GM21447 (cell line): ENCODE results near the gene CCNA1.
A peak's percentile ranks its signal among the peaks of the same experiment; 100 is the strongest.

Experiments used
- ATAC-seq: cut with Tn5 transposase; IDR thresholded peaks from one replicate; pipeline ENCODE4 v1.9.1; 2021; ENCODE audit not compliant: unreplicated experiment

CCNA1 gene

DNA sequence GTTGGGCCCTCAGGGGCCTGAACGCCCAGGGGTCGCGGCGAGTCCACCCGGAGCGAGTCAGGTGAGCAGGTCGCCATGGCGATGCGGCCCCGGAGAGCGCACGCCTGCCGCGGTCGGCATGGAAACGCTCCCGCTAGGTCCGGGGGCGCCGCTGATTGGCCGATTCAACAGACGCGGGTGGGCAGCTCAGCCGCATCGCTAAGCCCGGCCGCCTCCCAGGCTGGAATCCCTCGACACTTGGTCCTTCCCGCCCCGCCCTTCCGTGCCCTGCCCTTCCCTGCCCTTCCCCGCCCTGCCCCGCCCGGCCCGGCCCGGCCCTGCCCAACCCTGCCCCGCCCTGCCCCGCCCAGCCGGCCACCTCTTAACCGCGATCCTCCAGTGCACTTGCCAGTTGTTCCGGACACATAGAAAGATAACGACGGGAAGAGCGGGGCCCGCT, at the start of gene CCNA1:
Gene CCNA1, plus strand, starts transcription at position 390 of the 439 bp plus-strand sequence. CDS start 562 bp downstream, outside the sequence.
- ATAC-seq: no peak

DNA sequence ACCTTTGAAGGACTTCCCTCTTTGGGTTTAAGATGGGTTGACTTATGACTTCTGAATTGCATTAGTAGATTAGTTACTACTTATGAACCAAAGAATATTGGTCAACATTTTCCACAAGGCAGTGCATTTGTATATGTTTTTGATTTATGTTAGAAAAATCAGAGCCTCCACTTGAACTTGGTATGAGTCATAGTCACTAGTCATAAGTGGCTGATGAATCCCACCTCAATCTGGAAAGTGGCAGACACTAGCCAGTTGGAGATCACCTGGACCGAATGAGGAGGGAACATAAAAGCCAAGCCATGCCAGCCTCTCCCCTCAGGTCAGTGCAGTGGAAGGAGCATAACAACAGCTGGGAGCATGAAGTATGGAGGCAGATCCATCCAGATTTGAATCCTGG, 46.8 kb upstream of the CCNA1 start:
- ATAC-seq: no peak

DNA sequence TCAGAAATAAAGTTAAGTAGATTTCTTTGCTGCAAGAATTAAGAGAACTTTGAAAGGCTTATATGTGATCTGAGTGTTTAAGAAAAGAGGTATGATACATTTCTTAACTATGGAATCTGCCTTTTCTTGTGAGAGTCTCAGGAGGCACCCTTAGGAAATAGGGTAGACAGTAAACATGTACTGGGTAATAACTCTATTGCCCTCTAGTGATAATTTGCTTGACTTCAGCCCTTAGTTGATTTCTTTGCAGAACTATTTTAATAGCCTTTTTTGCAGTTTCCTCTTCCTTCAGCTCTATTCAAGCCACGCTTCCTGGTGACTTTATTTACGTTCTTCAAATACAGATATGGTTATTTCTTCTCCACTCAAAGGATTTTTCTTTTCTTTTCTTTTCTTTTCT, 37.0 kb upstream of the CCNA1 start:
- ATAC-seq: no peak

GRCh38 chr13:36405151-36405550, 27.1 kb upstream of the CCNA1 start:
- ATAC-seq: no peak

GRCh38 chr13:36412736-36413135, 19.6 kb upstream of the CCNA1 start:
- ATAC-seq: no peak

DNA sequence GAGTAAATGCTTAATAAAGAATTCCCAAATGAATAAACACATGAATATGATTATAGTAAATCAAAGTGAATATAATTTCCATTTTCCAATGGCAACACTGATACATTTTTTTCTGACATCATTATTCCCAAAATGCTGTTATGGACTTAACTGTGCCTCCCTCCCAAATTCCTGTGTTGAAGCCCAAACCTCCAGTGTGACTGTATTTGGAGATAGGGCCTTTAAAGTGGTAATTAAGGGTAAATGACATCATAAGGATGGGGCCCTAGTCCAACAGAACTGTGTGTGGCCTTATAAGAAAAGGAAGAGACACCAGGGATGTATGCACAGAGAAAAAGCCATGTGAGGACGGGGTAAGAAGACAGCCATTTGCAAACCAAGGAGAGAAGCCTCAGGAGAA, 19.1 kb upstream of the CCNA1 start:
- ATAC-seq: no peak

- no peak for ATAC-seq
Measured at GRCh38 chr13:36414461-36414860, 17.8 kb upstream of the CCNA1 start.

GRCh38 chr13:36417331-36417730, 15.0 kb upstream of the CCNA1 start:
- ATAC-seq: no peak

DNA sequence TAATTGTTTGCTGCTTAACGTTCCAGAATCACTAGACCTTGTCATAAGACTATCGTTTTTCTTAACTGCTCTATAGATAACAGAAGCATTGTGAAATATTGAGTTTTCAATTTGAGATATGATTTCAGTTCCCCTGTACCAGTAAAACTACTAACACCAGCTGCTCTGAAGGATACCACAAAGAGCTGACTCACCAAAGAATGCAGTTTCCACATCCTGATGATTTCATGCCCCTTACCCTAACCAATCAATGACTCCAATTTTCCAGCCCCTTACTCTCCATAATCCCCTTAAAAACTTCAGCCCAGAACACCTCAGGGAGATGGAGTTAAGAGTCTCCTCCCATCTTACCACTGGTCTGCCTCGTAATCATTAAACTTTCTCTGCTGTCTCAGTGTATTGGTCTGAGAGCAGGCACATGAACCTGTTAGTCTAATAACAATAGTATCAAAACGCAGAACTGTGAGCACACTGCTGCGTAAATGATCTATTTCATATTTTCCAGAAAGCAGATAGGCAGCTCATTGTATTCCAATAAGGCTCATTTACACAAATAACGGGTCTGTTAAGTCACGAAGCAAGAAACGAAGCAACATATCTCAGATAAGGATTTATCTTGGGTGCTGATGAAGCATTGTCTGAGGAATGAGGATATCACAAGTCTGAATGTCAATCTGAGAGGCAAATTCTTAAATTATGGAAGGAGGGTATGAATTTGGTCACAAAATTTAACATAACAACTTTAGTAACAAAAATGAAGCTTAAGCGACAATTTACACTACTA, 14.1 kb upstream of the CCNA1 start:
- peak; percentile 93 for ATAC-seq

- peak; percentile 62 for ATAC-seq
Measured at GRCh38 chr13:36420437-36420891, 11.8 kb upstream of the CCNA1 start.

DNA sequence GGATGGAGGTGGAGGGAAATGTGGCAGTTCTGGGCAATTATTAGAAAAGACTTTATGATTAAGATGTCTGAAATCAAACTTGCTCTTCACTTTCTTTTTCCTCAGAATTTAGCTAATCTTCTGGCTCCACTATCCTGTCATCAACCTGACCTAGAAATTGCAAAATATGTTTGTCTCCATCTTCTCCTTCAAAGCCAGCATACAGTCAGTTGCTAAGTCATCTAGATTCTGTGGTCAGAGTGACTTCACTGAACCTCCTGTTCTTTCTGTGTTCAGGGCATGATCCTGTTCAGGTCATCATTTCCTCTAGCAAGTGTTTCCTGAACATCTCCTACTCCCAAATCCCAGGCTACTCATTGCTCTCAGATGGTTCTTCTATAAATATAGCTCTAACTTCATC, 10.8 kb upstream of the CCNA1 start:
- no peak for ATAC-seq

DNA sequence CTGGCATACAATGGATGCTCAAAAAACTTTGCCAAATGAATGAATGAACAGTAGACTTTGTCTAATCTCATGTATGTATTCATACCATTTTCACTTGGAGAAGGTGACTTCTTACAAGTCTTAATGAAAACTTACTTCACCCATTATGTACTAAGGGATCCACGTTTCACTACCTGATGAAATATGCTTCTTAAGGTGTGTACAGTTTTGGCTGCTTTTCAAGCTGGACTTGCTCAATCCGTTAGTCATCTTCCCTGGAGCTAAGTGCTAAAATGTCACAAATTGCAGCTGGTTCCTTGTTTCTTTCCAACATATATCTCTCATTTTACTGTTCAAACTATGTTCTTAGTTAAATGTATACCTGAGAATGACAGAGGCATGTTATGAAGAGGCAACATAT, 4.2 kb upstream of the CCNA1 start:
- ATAC-seq: no peak

DNA sequence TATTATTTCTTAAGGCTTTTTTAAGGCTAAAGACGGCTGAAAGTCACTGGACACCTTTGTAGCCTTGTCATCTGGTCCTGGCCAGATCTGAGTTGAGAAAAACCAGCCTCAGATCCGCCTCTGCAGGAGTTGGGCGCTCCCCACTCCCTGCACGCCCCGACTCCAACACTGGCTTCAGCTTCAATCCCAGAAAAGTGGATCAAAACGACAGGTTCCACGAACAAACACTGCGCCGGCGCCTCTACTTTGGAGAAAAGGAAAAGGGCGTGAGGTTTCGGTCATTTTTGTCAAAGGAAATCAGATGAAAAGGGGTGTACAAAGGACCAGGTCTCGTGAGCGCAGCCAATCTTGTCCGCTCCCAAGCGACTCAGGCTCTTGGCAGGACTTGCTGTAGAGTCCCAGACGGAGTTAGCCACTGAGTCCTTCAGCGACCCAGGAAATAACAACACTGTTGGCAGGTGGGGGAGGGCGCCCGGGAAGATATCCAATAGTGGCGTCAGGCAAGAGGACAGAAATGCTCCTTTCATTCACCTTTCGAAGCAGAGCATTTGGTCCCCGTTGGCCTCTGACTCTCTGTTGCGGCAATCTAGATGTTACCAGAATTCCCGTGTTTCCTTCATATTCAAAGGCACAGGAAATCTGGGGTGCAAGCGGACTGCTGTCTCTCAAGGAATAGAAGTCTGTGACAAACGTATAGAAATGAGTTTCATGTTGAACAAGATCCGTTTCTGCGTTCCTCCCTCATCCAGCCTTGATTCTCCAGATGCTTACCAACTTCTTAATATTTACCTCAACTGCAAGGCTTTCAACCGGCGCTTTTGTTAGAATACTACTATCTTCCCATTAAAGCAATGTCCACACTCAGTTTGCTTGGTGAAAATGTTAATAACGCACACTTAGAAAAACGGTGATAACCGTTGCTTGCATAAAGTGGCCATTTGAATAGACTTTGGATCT, 1.8 kb upstream of the CCNA1 start:
- ATAC-seq: no peak

- ATAC-seq: no peak
Measured at GRCh38 chr13:36431204-36432105, 840 bp upstream of the CCNA1 start.

- ATAC-seq: no peak
Measured at GRCh38 chr13:36436811-36437210, 4.5 kb downstream of the CCNA1 start.

DNA sequence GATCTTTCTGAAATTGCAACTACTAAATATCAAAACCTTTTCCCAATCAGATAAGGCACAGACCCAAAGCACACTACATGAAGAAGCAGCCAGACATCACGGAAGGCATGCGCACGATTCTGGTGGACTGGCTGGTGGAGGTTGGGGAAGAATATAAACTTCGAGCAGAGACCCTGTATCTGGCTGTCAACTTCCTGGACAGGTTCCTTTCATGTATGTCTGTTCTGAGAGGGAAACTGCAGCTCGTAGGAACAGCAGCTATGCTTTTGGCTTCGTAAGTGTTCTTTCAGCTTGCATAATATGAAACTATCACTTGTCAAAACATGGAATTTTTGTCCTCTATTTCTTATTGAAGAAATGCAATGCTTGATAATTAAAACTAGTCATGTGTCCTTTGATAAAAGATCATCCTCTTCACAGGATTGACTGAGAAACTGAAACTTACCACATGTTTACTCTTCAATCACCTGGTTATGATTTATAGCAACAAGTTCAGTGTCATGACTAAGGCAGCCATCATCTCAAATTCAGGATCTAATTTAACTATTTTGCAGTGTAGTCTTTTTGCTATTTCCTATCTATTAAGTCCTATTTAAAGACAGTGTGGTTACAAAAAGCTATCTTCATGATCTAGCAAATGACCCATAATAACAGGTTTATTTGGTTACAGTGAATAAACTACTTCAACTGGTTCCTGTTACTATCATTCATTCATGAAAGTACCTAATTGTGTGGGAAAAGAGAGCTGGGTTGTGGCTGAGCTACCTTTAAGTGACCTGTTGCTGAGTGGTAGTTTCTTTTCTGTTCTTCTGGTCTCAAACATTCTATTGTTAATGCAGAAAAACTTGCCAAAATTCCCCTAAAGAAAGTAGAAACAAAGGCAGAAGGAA, 6.5 kb downstream of the CCNA1 start:
- no peak for ATAC-seq

- ATAC-seq: no peak
Measured at GRCh38 chr13:36445278-36445677, 13.0 kb downstream of the CCNA1 start.

DNA sequence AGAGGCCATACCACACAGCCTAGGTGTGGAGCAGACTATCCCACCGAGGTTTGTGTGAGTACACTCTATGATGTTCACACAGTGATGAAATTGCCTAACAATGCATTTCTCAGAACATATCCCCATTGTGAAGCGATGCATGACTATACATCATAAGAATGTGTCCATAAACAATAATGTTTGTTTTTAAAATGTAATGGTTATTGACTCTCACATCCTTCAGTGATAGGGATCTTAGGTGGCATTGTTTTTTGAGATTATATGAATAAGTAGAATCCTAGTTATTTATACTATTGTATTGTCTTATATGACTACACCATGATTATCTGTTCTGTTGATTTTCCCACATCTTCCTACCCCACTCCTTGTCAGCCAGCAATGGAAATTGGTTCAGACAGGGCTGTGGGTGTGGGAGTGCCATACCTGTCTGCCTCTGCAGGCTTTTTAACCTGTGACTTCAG, 13.6 kb downstream of the CCNA1 start:
- ATAC-seq: no peak

- ATAC-seq: no peak
Measured at GRCh38 chr13:36447501-36447900, 15.2 kb downstream of the CCNA1 start.

DNA sequence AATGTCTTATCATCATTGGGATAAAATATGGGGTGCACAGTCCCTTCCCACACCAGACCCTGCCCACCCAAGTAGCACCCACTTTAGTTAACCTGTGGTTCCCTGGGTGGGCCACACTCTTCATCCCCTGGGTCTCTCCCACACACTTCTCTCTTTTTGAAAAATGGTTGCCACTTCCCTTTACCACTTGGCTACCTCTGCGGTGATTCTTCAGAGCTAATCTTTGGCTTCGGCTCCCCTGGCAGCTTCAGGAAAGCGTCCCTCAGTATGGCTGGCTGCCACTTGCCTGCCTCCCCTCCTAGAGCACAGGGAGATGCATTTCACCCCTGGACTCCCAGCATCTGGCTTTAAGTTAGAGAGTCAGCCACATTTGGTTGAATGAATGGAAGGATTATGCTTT, 18.2 kb downstream of the CCNA1 start:
- no peak for ATAC-seq
